ENCODE results near the gene EPHB1. TPM values are rescaled to one million over a fixed set of nuclear protein-coding genes. Genes with fewer than 3 reads are reported as not detected.

The EPHB1 gene
- polyA plus RNA-seq, 1 of the 3 experiments (the other 2 are of a cell fraction): 1.2 TPM

GRCh38 chr3:134847349-134847748, 52.3 kb downstream of the EPHB1 start:
- no peak overlapping the region for H3K9ac ChIP-seq
- no peaks in the 10 kb centered on the region for H3K36me3 ChIP-seq (replicated peaks in 1 of 2; ENCODE audit: control insufficient read depth in 1 of 2, insufficient read depth in 2 of 2, low read length in 1 of 2)
- WGBS (ENCODE audit: low lambda C conversion rate): 55% methylated on average over 2 of the region's 2 CpGs
- TF ChIP-seq USF2 (IDR thresholded peaks at IDR 0.05; ENCODE audit: borderline replicate concordance, low read depth, low read length) (no peak), RAD21 (IDR thresholded peaks at IDR 0.05; ENCODE audit: low read length) (no peak), ELF1 (IDR thresholded peaks at IDR 0.05) (no peak)
- no peaks in the 10 kb centered on the region for H3K9me2 ChIP-seq
- peak overlapping the region; percentile 84; the same call in 1 of the 2 replicates for H2AFZ ChIP-seq (ENCODE audit: low read depth)
- no peak overlapping the region for H3K4me3 ChIP-seq (ENCODE audit: low read depth in 2 of 2, low read length in 1 of 2)
- H3K9me3 ChIP-seq: no peaks in the 10 kb centered on the region
- POLR2A ChIA-PET: no interaction called here
- H3K4me2 ChIP-seq: peak overlapping the region; percentile 45
- H3K79me2 ChIP-seq (ENCODE audit: insufficient read depth): no peaks in the 10 kb centered on the region
- peak overlapping the region in 1 of 2 experiments; percentile 59; a peak in 2 of 4 replicates for H3K27ac ChIP-seq (ENCODE audit: low read depth in 2 of 2, low read length in 1 of 2)
- no peaks in the 10 kb centered on the region for H3K4me1 ChIP-seq (ENCODE audit: control insufficient read depth in 1 of 2, insufficient read depth in 2 of 2, low read depth in 1 of 2, low read length in 1 of 2)
- H4K20me1 ChIP-seq (ENCODE audit: insufficient read depth): no peaks in the 10 kb centered on the region
- H3K27me3 ChIP-seq (ENCODE audit: insufficient read depth): no peaks in the 10 kb centered on the region
- peaks cover 4% of the 10 kb centered on the region for H3F3A ChIP-seq (replicated peaks; ENCODE audit: insufficient read depth)
- DNase-seq: no peak
- CTCF ChIA-PET: no interaction called here

DNA sequence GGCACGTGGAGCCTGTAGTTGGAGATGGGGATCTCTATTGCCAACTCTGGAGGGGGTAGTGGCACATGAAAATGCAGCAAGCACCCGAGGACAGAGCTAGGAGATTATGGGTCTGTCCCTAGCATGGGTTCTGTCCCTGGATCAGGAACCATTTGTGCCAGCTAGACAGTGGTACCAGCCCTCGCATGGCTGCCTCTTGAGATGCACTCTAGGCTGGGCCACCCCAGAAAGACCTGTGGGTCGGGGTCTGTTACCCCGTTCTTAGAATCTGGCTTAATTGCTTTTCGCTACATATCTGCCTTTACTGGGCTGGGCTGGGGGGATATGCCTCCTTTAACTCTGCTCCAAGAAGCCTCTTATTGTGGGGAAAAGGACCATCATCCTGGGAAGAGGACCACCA, 54.5 kb downstream of the EPHB1 start:
- Histone ChIP-seq H3K27me3 (ENCODE audit: insufficient read depth) (no peaks in the 10 kb centered on the region), H3K4me1 (ENCODE audit: control insufficient read depth in 1 of 2, insufficient read depth in 2 of 2, low read depth in 1 of 2, low read length in 1 of 2) (no peaks in the 10 kb centered on the region), H2AFZ (ENCODE audit: low read depth) (no peak overlapping the region), H3K27ac (ENCODE audit: low read depth in 2 of 2, low read length in 1 of 2) (no peak overlapping the region), H3K4me2 (no peak overlapping the region), H3K79me2 (ENCODE audit: insufficient read depth) (no peaks in the 10 kb centered on the region), H3K9me3 (no peaks in the 10 kb centered on the region), H3K9ac (no peak overlapping the region), H3K4me3 (ENCODE audit: low read depth in 2 of 2, low read length in 1 of 2) (no peak overlapping the region), H3K36me3 (replicated peaks in 1 of 2; ENCODE audit: control insufficient read depth in 1 of 2, insufficient read depth in 2 of 2, low read length in 1 of 2) (no peaks in the 10 kb centered on the region), H3K9me2 (no peaks in the 10 kb centered on the region), H4K20me1 (ENCODE audit: insufficient read depth) (no peaks in the 10 kb centered on the region), H3F3A (replicated peaks; ENCODE audit: insufficient read depth) (peaks cover 4% of the 10 kb centered on the region)
- 47% methylated on average over 4 of the region's 6 CpGs for WGBS (ENCODE audit: low lambda C conversion rate)
- no peak for DNase-seq
- TF ChIP-seq EP300 (IDR thresholded peaks at IDR 0.05; ENCODE audit: borderline replicate concordance in 1 of 2, low read depth in 1 of 2, low read length in 1 of 2) (no peak), ELF1 (IDR thresholded peaks at IDR 0.05) (no peak), NRF1 (IDR thresholded peaks at IDR 0.05; ENCODE audit: low read depth, low read length) (no peak), FOSL2 (IDR thresholded peaks at IDR 0.05; ENCODE audit: borderline replicate concordance, low read depth) (no peak), RFX5 (IDR thresholded peaks at IDR 0.05; ENCODE audit: low read length) (no peak), MXI1 (IDR thresholded peaks at IDR 0.05; ENCODE audit: low read depth, low read length) (no peak), USF2 (IDR thresholded peaks at IDR 0.05; ENCODE audit: borderline replicate concordance, low read depth, low read length) (no peak), GABPA (IDR thresholded peaks at IDR 0.05; ENCODE audit: low read depth) (no peak), YY1 (IDR thresholded peaks at IDR 0.05; ENCODE audit: low read depth) (no peak)
- TF ChIP-seq, protein P1, sequence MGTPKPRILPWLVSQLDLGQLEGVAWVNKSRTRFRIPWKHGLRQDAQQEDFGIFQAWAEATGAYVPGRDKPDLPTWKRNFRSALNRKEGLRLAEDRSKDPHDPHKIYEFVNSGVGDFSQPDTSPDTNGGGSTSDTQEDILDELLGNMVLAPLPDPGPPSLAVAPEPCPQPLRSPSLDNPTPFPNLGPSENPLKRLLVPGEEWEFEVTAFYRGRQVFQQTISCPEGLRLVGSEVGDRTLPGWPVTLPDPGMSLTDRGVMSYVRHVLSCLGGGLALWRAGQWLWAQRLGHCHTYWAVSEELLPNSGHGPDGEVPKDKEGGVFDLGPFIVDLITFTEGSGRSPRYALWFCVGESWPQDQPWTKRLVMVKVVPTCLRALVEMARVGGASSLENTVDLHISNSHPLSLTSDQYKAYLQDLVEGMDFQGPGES (IDR thresholded peaks at IDR 0.05; ENCODE audit: low read depth, low read length): no peak
- TF ChIP-seq, protein P2, sequence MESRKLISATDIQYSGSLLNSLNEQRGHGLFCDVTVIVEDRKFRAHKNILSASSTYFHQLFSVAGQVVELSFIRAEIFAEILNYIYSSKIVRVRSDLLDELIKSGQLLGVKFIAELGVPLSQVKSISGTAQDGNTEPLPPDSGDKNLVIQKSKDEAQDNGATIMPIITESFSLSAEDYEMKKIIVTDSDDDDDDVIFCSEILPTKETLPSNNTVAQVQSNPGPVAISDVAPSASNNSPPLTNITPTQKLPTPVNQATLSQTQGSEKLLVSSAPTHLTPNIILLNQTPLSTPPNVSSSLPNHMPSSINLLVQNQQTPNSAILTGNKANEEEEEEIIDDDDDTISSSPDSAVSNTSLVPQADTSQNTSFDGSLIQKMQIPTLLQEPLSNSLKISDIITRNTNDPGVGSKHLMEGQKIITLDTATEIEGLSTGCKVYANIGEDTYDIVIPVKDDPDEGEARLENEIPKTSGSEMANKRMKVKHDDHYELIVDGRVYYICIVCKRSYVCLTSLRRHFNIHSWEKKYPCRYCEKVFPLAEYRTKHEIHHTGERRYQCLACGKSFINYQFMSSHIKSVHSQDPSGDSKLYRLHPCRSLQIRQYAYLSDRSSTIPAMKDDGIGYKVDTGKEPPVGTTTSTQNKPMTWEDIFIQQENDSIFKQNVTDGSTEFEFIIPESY (IDR thresholded peaks at IDR 0.05; ENCODE audit: borderline replicate concordance, low read depth): no peak
- CTCF ChIA-PET: interaction anchor here (1.0 kb wide), 1 partner anchor 55 kb away, joined by 3 read pairs; the partner anchor contains the start of gene EPHB1
- POLR2A ChIA-PET: no interaction called here
